HEK293 (cell line): ENCODE data around the gene SYAP1.

Source experiments
- CTCF ChIA-PET: fragments of 350-600 bp; formaldehyde crosslinking; extraction: SDS; loops from one replicate; lab custom pipeline; 2021; ENCODE audit warnings: antibody characterized with exemption; lab: Yijun Ruan, JAX
- POLR2A ChIA-PET: fragments of 300-600 bp; formaldehyde crosslinking; extraction: SDS; loops from one replicate; lab custom pipeline; 2020; ENCODE audit warnings: antibody characterized with exemption, inconsistent platforms; lab: Yijun Ruan, JAX
- H3K27ac ChIP-seq: fragments of 200-500 bp; sonication (Bioruptor generic); 2 replicates; pipeline ENCODE4 v1.5.1; 2014; ENCODE audit warnings: low read depth, low read length, control low read depth, inconsistent platforms; ENCODE audit errors: extremely low read depth
- H3K36me3 ChIP-seq, 2 experiments: fragments of 200-500 bp in 1 of 2; sonication (Bioruptor generic) in 1 of 2; 1 replicate in 1 of 2; 2 replicates in 1 of 2; pipeline ENCODE4 v1.5.1; 2014 to 2017; ENCODE audit warnings: inconsistent platforms in 2 of 2, low read length in 2 of 2; ENCODE audit not compliant: control insufficient read depth in 2 of 2, insufficient read depth in 1 of 2
- H3K4me1 ChIP-seq: fragments of 200-500 bp; sonication (Bioruptor generic); 2 replicates; pipeline ENCODE4 v1.5.1; 2014; ENCODE audit warnings: mild to moderate bottlenecking, low read length, inconsistent platforms; ENCODE audit not compliant: control insufficient read depth, insufficient read depth
- H3K4me3 ChIP-seq: 2 replicates; pipeline ENCODE4 v1.5.1; 2011; ENCODE audit warnings: low read depth, mild to moderate bottlenecking, control low read depth, low read length, moderate library complexity
- H3K9me3 ChIP-seq: fragments of 200-500 bp; sonication (Bioruptor generic); 2 replicates; pipeline ENCODE4 v1.5.1; 2014; ENCODE audit warnings: low read depth, low read length, inconsistent platforms; ENCODE audit not compliant: control insufficient read depth, insufficient read depth
- GLIS2 ChIP-seq: fragments of 450-650 bp; formaldehyde crosslinking; IDR thresholded peaks from 2 replicates; pipeline ENCODE4 v1.5.1; 2016; ENCODE audit warnings: missing biosample characterization, missing genetic modification characterization
- HOXA7 ChIP-seq: sonication (generic); formaldehyde crosslinking; IDR thresholded peaks from 2 replicates; pipeline ENCODE4 v1.8.1; 2022; ENCODE audit warnings: missing genetic modification reagents, borderline replicate concordance
- MEIS1 ChIP-seq: sonication (generic); formaldehyde crosslinking; IDR thresholded peaks from 2 replicates; pipeline ENCODE4 v1.8.1; 2022; ENCODE audit warnings: missing genetic modification reagents, mild to moderate bottlenecking, borderline replicate concordance
- SCRT2 ChIP-seq: fragments of 450-650 bp; formaldehyde crosslinking; IDR thresholded peaks from 2 replicates; pipeline ENCODE4 v1.5.1; 2016; ENCODE audit warnings: missing biosample characterization, missing genetic modification characterization
- ZFP3 ChIP-seq: fragments of 450-650 bp; formaldehyde crosslinking; IDR thresholded peaks from 2 replicates; pipeline ENCODE4 v1.5.1; 2016; ENCODE audit warnings: low read depth, missing biosample characterization, missing genetic modification characterization
- ZFP41 ChIP-seq: fragments of 450-650 bp; formaldehyde crosslinking; IDR thresholded peaks from 2 replicates; pipeline ENCODE4 v1.5.1; 2016; ENCODE audit warnings: missing biosample characterization, missing genetic modification characterization, borderline replicate concordance
- ZNF175 ChIP-seq: fragments of 450-650 bp; formaldehyde crosslinking; IDR thresholded peaks from 2 replicates; pipeline ENCODE4 v1.5.1; 2016; ENCODE audit warnings: missing biosample characterization, missing genetic modification characterization
- ZNF211 ChIP-seq: fragments of 450-650 bp; formaldehyde crosslinking; IDR thresholded peaks from 2 replicates; pipeline ENCODE4 v1.5.1; 2016; ENCODE audit warnings: low read depth, missing biosample characterization, missing genetic modification characterization
- ZNF510 ChIP-seq: fragments of 450-650 bp; formaldehyde crosslinking; IDR thresholded peaks from 2 replicates; pipeline ENCODE4 v1.5.1; 2018; ENCODE audit warnings: mild to moderate bottlenecking, missing genetic modification characterization, missing biosample characterization; ENCODE audit not compliant: insufficient replicate concordance
- ZNF530 ChIP-seq: fragments of 450-650 bp; formaldehyde crosslinking; IDR thresholded peaks from 2 replicates; pipeline ENCODE4 v1.5.1; 2016; ENCODE audit warnings: low read depth, missing biosample characterization, missing genetic modification characterization
- ZNF596 ChIP-seq: fragments of 450-650 bp; IDR thresholded peaks from 2 replicates; pipeline ENCODE4 v1.5.0; 2018; ENCODE audit warnings: missing biosample characterization, mild to moderate bottlenecking, missing genetic modification characterization, moderate library complexity
- ZNF768 ChIP-seq: fragments of 450-650 bp; formaldehyde crosslinking; IDR thresholded peaks from 2 replicates; pipeline ENCODE4 v1.5.1; 2018; ENCODE audit warnings: missing biosample characterization, mild to moderate bottlenecking, missing genetic modification characterization
- ZNF843 ChIP-seq: fragments of 450-650 bp; formaldehyde crosslinking; IDR thresholded peaks from 2 replicates; pipeline ENCODE4 v1.5.1; 2016; ENCODE audit warnings: missing biosample characterization, missing genetic modification characterization
- TF ChIP-seq, protein P1 (sequence below): fragments of 450-650 bp; formaldehyde crosslinking; IDR thresholded peaks from 2 replicates; pipeline ENCODE4 v1.5.1; 2017; ENCODE audit warnings: missing biosample characterization, missing genetic modification characterization
- TF ChIP-seq, protein P2 (sequence below): fragments of 450-650 bp; formaldehyde crosslinking; IDR thresholded peaks from 2 replicates; pipeline ENCODE4 v1.5.1; 2016; ENCODE audit warnings: missing biosample characterization, missing genetic modification characterization
- TF ChIP-seq, protein P3 (sequence below): fragments of 450-650 bp; formaldehyde crosslinking; IDR thresholded peaks from 2 replicates; pipeline ENCODE4 v1.5.1; 2016; ENCODE audit warnings: missing biosample characterization, missing genetic modification characterization, borderline replicate concordance
- TF ChIP-seq, protein P4 (sequence below): fragments of 450-650 bp; IDR thresholded peaks from 2 replicates; pipeline ENCODE4 v1.5.1; 2018; ENCODE audit warnings: missing biosample characterization, missing genetic modification characterization

SYAP1 gene

DNA sequence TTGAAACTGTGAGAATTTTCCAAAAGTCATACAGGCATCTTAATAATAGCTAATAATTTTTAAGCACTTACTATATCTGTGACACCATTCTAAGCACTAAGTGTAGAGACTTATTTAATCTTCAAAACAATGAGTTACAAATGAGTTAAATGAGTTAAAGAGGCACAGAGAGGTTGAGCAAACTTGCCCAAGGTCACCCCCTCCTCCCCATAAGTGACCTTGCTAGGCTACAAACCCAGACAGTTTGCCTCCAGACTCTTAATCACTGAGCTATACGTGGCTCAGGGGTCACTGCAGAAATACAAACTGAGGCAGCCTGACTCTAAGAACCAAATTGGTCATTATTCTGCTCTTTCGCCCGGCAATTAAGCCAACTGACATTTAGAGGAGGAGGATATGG is 22.5 kb upstream of the SYAP1 start:
- no peak overlapping the region for H3K27ac ChIP-seq
- H3K4me1 ChIP-seq, result no peaks in the 10 kb centered on the region
- H3K36me3 ChIP-seq, result peaks cover 18 to 53% of the 10 kb centered on the region in 2 experiments
- no peak overlapping the region for H3K4me3 ChIP-seq
- ChIA-PET CTCF (interaction anchor here (0.5 to 2.6 kb wide), 12 partner anchors 9 to 857 kb away, joined by 3 to 15 read pairs (median 4); no protein-coding TSS in a partner anchor), POLR2A (interaction anchor here (0.6 to 2.3 kb wide), 2 partner anchors 23 to 48 kb away, joined by 3 to 8 read pairs; partner anchors contain the start of gene SYAP1)
- TF ChIP-seq SCRT2 (no peak), ZNF510 (tag by site-specific recombination) (no peak), ZFP3 (no peak), MEIS1 (CRISPR knock-in tag) (no peak), ZNF211 (tag by site-specific recombination) (no peak), GLIS2 (tag by site-specific recombination) (no peak), HOXA7 (CRISPR knock-in tag) (no peak), ZNF596 (tag by site-specific recombination) (no peak)
- TF ChIP-seq, protein P1, sequence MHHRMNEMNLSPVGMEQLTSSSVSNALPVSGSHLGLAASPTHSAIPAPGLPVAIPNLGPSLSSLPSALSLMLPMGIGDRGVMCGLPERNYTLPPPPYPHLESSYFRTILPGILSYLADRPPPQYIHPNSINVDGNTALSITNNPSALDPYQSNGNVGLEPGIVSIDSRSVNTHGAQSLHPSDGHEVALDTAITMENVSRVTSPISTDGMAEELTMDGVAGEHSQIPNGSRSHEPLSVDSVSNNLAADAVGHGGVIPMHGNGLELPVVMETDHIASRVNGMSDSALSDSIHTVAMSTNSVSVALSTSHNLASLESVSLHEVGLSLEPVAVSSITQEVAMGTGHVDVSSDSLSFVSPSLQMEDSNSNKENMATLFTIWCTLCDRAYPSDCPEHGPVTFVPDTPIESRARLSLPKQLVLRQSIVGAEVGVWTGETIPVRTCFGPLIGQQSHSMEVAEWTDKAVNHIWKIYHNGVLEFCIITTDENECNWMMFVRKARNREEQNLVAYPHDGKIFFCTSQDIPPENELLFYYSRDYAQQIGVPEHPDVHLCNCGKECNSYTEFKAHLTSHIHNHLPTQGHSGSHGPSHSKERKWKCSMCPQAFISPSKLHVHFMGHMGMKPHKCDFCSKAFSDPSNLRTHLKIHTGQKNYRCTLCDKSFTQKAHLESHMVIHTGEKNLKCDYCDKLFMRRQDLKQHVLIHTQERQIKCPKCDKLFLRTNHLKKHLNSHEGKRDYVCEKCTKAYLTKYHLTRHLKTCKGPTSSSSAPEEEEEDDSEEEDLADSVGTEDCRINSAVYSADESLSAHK, result no peak
- TF ChIP-seq, protein P2, sequence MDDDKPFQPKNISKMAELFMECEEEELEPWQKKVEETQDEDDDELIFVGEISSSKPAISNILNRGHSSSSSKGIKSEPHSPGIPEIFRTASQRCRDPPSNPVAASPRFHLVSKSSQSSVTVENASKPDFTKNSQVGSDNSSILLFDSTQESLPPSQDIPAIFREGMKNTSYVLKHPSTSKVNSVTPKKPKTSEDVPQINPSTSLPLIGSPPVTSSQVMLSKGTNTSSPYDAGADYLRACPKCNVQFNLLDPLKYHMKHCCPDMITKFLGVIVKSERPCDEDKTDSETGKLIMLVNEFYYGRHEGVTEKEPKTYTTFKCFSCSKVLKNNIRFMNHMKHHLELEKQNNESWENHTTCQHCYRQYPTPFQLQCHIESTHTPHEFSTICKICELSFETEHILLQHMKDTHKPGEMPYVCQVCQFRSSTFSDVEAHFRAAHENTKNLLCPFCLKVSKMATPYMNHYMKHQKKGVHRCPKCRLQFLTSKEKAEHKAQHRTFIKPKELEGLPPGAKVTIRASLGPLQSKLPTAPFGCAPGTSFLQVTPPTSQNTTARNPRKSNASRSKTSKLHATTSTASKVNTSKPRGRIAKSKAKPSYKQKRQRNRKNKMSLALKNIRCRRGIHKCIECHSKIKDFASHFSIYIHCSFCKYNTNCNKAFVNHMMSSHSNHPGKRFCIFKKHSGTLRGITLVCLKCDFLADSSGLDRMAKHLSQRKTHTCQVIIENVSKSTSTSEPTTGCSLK (tag by site-specific recombination), result no peak
- TF ChIP-seq, protein P3, sequence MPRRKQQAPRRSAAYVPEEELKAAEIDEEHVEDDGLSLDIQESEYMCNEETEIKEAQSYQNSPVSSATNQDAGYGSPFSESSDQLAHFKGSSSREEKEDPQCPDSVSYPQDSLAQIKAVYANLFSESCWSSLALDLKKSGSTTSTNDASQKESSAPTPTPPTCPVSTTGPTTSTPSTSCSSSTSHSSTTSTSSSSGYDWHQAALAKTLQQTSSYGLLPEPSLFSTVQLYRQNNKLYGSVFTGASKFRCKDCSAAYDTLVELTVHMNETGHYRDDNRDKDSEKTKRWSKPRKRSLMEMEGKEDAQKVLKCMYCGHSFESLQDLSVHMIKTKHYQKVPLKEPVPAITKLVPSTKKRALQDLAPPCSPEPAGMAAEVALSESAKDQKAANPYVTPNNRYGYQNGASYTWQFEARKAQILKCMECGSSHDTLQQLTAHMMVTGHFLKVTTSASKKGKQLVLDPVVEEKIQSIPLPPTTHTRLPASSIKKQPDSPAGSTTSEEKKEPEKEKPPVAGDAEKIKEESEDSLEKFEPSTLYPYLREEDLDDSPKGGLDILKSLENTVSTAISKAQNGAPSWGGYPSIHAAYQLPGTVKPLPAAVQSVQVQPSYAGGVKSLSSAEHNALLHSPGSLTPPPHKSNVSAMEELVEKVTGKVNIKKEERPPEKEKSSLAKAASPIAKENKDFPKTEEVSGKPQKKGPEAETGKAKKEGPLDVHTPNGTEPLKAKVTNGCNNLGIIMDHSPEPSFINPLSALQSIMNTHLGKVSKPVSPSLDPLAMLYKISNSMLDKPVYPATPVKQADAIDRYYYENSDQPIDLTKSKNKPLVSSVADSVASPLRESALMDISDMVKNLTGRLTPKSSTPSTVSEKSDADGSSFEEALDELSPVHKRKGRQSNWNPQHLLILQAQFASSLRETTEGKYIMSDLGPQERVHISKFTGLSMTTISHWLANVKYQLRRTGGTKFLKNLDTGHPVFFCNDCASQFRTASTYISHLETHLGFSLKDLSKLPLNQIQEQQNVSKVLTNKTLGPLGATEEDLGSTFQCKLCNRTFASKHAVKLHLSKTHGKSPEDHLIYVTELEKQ, result no peak
- TF ChIP-seq, protein P4, sequence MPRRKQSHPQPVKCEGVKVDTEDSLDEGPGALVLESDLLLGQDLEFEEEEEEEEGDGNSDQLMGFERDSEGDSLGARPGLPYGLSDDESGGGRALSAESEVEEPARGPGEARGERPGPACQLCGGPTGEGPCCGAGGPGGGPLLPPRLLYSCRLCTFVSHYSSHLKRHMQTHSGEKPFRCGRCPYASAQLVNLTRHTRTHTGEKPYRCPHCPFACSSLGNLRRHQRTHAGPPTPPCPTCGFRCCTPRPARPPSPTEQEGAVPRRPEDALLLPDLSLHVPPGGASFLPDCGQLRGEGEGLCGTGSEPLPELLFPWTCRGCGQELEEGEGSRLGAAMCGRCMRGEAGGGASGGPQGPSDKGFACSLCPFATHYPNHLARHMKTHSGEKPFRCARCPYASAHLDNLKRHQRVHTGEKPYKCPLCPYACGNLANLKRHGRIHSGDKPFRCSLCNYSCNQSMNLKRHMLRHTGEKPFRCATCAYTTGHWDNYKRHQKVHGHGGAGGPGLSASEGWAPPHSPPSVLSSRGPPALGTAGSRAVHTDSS (tag by site-specific recombination), result no peak
- TF ChIP-seq, all 188 proteins: peak for 0
- no peaks in the 10 kb centered on the region for H3K9me3 ChIP-seq

DNA sequence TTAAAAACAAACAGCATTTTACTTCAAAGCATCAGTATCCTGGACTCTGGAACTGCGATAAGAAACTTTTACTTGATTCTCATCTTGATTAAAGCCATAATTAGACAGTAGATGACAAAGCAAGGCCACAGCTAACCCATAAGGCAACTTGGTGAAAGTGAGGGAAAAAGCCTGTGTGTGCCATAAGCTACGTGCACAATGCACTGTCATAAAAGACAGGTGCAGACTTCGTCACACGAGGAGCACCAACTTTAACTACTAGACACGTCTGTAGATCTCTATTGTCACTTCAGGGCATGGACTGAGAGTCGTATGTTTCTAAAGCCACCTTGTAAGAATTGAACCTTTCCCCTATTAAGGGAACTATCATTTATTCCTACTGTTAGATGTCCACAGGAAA is 20.0 kb upstream of the SYAP1 start:
- H3K27ac ChIP-seq, result no peak overlapping the region
- no peaks in the 10 kb centered on the region for H3K9me3 ChIP-seq
- no peaks in the 10 kb centered on the region for H3K4me1 ChIP-seq
- POLR2A ChIA-PET, result no interaction called here
- TF ChIP-seq ZNF768 (tag by site-specific recombination) (no peak), ZNF843 (tag by site-specific recombination) (no peak), ZFP41 (tag by site-specific recombination) (no peak), ZNF530 (tag by site-specific recombination) (no peak), ZNF175 (tag by site-specific recombination) (no peak)
- peaks cover 18 to 40% of the 10 kb centered on the region in 2 experiments for H3K36me3 ChIP-seq
- no peak overlapping the region for H3K4me3 ChIP-seq
- CTCF ChIA-PET, result interaction anchor here (0.8 to 1.1 kb wide), 2 partner anchors 262 to 347 kb away, joined by 4 read pairs; no protein-coding TSS in a partner anchor
